Measurements from ENCODE around the gene CD300C. TPM values are rescaled to one million over a fixed set of nuclear protein-coding genes. Genes with fewer than 3 reads are reported as not detected.

Gene CD300C
- total and polyA plus RNA-seq, 10 of the 15 experiments (the other 5 are each of a cell fraction or from before 2014, with no cell fraction given): 0.12 to 0.38 (median 0.23) TPM; not detected in 3

GRCh38 chr17:74515941-74516340, 30.0 kb downstream of the CD300C start (continued):
- TF ChIP-seq ZNF687 (IDR thresholded peaks at IDR 0.05): no peak
- no peak for TF ChIP-seq ZSCAN29 (IDR thresholded peaks at IDR 0.05)
- TF ChIP-seq BMI1 (IDR thresholded peaks at IDR 0.05; ENCODE audit: borderline replicate concordance): no peak
- no peak for TF ChIP-seq PKNOX1 (IDR thresholded peaks at IDR 0.05)
- no peak for TF ChIP-seq SRF (IDR thresholded peaks at IDR 0.05; ENCODE audit: low read depth in 2 of 2, low read length in 2 of 2)
- no peak for TF ChIP-seq MEF2A (IDR thresholded peaks at IDR 0.05; ENCODE audit: insufficient read depth, low read depth, low read length)

GRCh38 chr17:74514632-74515334, 31.1 kb downstream of the CD300C start:
- H3K27ac ChIP-seq (ENCODE audit: control insufficient read depth, insufficient read depth): no peak overlapping the region
- H4K20me1 ChIP-seq (ENCODE audit: control insufficient read depth, insufficient read depth): no peaks in the 10 kb centered on the region
- no TSS peak for BruUV-seq (replicated peaks)
- H2AFZ ChIP-seq (ENCODE audit: control insufficient read depth, low read depth, low read length): no peak overlapping the region
- 71% methylated on average over 10 of the region's 10 CpGs for WGBS (ENCODE audit: insufficient coverage, insufficient replicate concordance, low lambda C conversion rate, missing lambda C conversion rate)
- H3K9ac ChIP-seq (ENCODE audit: control insufficient read depth, insufficient read depth, low read length): no peak overlapping the region
- CTCF ChIA-PET: no interaction called here
- no peak overlapping the region for H3K4me3 ChIP-seq
- H3K9me3 ChIP-seq (replicated peaks; ENCODE audit: control insufficient read depth, insufficient read depth, low read length): peaks cover 10% of the 10 kb centered on the region
- FAIRE-seq (no peak), DNase-seq (ENCODE audit: low read depth, low spot score) (no peak), ATAC-seq (no peak)
- SMC1A ChIA-PET (ENCODE audit: uncharacterized antibody, unreplicated experiment): interaction anchor here (1.1 kb wide), 1 partner anchor 14 kb away, joined by 3 read pairs; no protein-coding TSS in a partner anchor
- no peaks in the 10 kb centered on the region for H3K36me3 ChIP-seq (ENCODE audit: control insufficient read depth in 2 of 2, insufficient read depth in 2 of 2, low read length in 1 of 2)
- in situ Hi-C loops (cut with MboI) (loop anchor here (10.0 kb wide), 1 partner anchor 60 kb away; no protein-coding TSS in a partner anchor), intact Hi-C loops (cut with micrococcal nuclease; ENCODE audit: unreplicated experiment) (no loop called here)
- POLR2A ChIA-PET: no interaction called here
- RAD21 ChIA-PET (ENCODE audit: unreplicated experiment): no interaction called here
- no peaks in the 10 kb centered on the region for H3K79me2 ChIP-seq (ENCODE audit: control insufficient read depth, insufficient read depth, low read length)
- no peak overlapping the region for H3K4me2 ChIP-seq (ENCODE audit: control insufficient read depth, insufficient read depth)
- H3K27me3 ChIP-seq (replicated peaks in 1 of 2; ENCODE audit: control insufficient read depth in 2 of 2, insufficient read depth in 2 of 2, low read length in 1 of 2): no peaks in the 10 kb centered on the region
- 0 out of 2 replicates have a peak, but pooled peaks cover 7% of the 10 kb centered on the region for H3K4me1 ChIP-seq (ENCODE audit: control insufficient read depth, insufficient read depth, low read length)
- TF ChIP-seq MTA3 (IDR thresholded peaks at IDR 0.05; ENCODE audit: borderline replicate concordance, low read length) (no peak; the same call in 1 of the 2 replicates), ATF2 (IDR thresholded peaks at IDR 0.05; ENCODE audit: low read length) (peak; percentile 35), E2F8 (IDR thresholded peaks at IDR 0.05; ENCODE audit: low read depth, partially characterized antibody) (no peak), MYC (IDR thresholded peaks at IDR 0.05; ENCODE audit: insufficient read depth, insufficient read length, insufficient replicate concordance, low read length, severe bottlenecking) (no peak)

Measured in GM12878 (cell line).